HEK293 (cell line): ENCODE results near the gene ELL.

ENCODE experiments used
- CTCF ChIA-PET: fragments of 350-600 bp; formaldehyde crosslinking; extraction: SDS; loops from one replicate; lab custom pipeline; 2021; ENCODE audit warnings: antibody characterized with exemption; lab: Yijun Ruan, JAX
- POLR2A ChIA-PET: fragments of 300-600 bp; formaldehyde crosslinking; extraction: SDS; loops from one replicate; lab custom pipeline; 2020; ENCODE audit warnings: antibody characterized with exemption, inconsistent platforms; lab: Yijun Ruan, JAX
- H3K27ac ChIP-seq: fragments of 200-500 bp; sonication (Bioruptor generic); 2 replicates; pipeline ENCODE4 v1.5.1; 2014; ENCODE audit warnings: low read depth, low read length, control low read depth, inconsistent platforms; ENCODE audit errors: extremely low read depth
- H3K36me3 ChIP-seq, 2 experiments: fragments of 200-500 bp in 1 of 2; sonication (Bioruptor generic) in 1 of 2; 1 replicate in 1 of 2; 2 replicates in 1 of 2; pipeline ENCODE4 v1.5.1; 2014 to 2017; ENCODE audit warnings: inconsistent platforms in 2 of 2, low read length in 2 of 2; ENCODE audit not compliant: control insufficient read depth in 2 of 2, insufficient read depth in 1 of 2
- H3K4me1 ChIP-seq: fragments of 200-500 bp; sonication (Bioruptor generic); 2 replicates; pipeline ENCODE4 v1.5.1; 2014; ENCODE audit warnings: mild to moderate bottlenecking, low read length, inconsistent platforms; ENCODE audit not compliant: control insufficient read depth, insufficient read depth
- H3K4me3 ChIP-seq: 2 replicates; pipeline ENCODE4 v1.5.1; 2011; ENCODE audit warnings: low read depth, mild to moderate bottlenecking, control low read depth, low read length, moderate library complexity
- H3K9me3 ChIP-seq: fragments of 200-500 bp; sonication (Bioruptor generic); 2 replicates; pipeline ENCODE4 v1.5.1; 2014; ENCODE audit warnings: low read depth, low read length, inconsistent platforms; ENCODE audit not compliant: control insufficient read depth, insufficient read depth
- BCL11B ChIP-seq: fragments of 450-650 bp; formaldehyde crosslinking; IDR thresholded peaks from 2 replicates; pipeline ENCODE4 v1.5.1; 2016; ENCODE audit warnings: low read depth, missing biosample characterization, missing genetic modification characterization
- HOXA7 ChIP-seq: sonication (generic); formaldehyde crosslinking; IDR thresholded peaks from 2 replicates; pipeline ENCODE4 v1.8.1; 2022; ENCODE audit warnings: missing genetic modification reagents, borderline replicate concordance
- KLF1 ChIP-seq: fragments of 450-650 bp; formaldehyde crosslinking; IDR thresholded peaks from 2 replicates; pipeline ENCODE4 v1.5.1; 2016; ENCODE audit warnings: missing biosample characterization, missing genetic modification characterization
- ZNF10 ChIP-seq: fragments of 450-650 bp; formaldehyde crosslinking; IDR thresholded peaks from 2 replicates; pipeline ENCODE4 v1.5.1; 2017; ENCODE audit warnings: missing biosample characterization, missing genetic modification characterization
- ZNF121 ChIP-seq: fragments of 450-650 bp; formaldehyde crosslinking; IDR thresholded peaks from 2 replicates; pipeline ENCODE4 v1.5.1; 2016; ENCODE audit warnings: missing biosample characterization, missing genetic modification characterization
- ZNF138 ChIP-seq: fragments of 450-650 bp; formaldehyde crosslinking; IDR thresholded peaks from 2 replicates; pipeline ENCODE4 v1.5.1; 2016; ENCODE audit warnings: missing biosample characterization, missing genetic modification characterization, borderline replicate concordance
- ZNF148 ChIP-seq: fragments of 450-650 bp; formaldehyde crosslinking; IDR thresholded peaks from 2 replicates; pipeline ENCODE4 v1.5.0; 2017; ENCODE audit warnings: missing biosample characterization, missing genetic modification characterization, borderline replicate concordance
- ZNF280D ChIP-seq: fragments of 450-650 bp; formaldehyde crosslinking; IDR thresholded peaks from 2 replicates; pipeline ENCODE4 v1.5.1; 2016; ENCODE audit warnings: missing biosample characterization, missing genetic modification characterization
- ZNF37A ChIP-seq: fragments of 450-650 bp; IDR thresholded peaks from 2 replicates; pipeline ENCODE4 v1.5.1; 2018; ENCODE audit warnings: missing biosample characterization, missing genetic modification characterization
- ZNF555 ChIP-seq: fragments of 450-650 bp; formaldehyde crosslinking; conservative IDR thresholded peaks from 2 replicates; pipeline ENCODE4 v1.5.1; 2017; ENCODE audit warnings: missing biosample characterization, mild to moderate bottlenecking, missing genetic modification characterization, inconsistent platforms
- ZNF558 ChIP-seq: fragments of 450-650 bp; formaldehyde crosslinking; IDR thresholded peaks from 2 replicates; pipeline ENCODE4 v1.5.1; 2016; ENCODE audit warnings: missing biosample characterization, missing genetic modification characterization
- ZSCAN23 ChIP-seq: fragments of 450-650 bp; formaldehyde crosslinking; IDR thresholded peaks from 2 replicates; pipeline ENCODE4 v1.5.1; 2016; ENCODE audit warnings: missing biosample characterization, missing genetic modification characterization
- TF ChIP-seq, protein P1 (sequence below): fragments of 450-650 bp; formaldehyde crosslinking; IDR thresholded peaks from 2 replicates; pipeline ENCODE4 v1.5.1; 2016; ENCODE audit warnings: missing biosample characterization, missing genetic modification characterization

The ELL gene

GRCh38 chr19:18446145-18446810, 75.6 kb downstream of the ELL start (continued):
- TF ChIP-seq ZNF280D (tag by site-specific recombination): no peak
- TF ChIP-seq ZNF121 (tag by site-specific recombination): no peak
- no peak for TF ChIP-seq ZSCAN23 (tag by site-specific recombination)
- no peak for TF ChIP-seq ZNF148
- no peak for TF ChIP-seq HOXA7 (CRISPR knock-in tag)
- TF ChIP-seq ZNF138 (tag by site-specific recombination): no peak
- TF ChIP-seq ZNF558 (tag by site-specific recombination): no peak
- TF ChIP-seq ZNF555 (tag by site-specific recombination): no peak
- TF ChIP-seq BCL11B (tag by site-specific recombination): no peak
- TF ChIP-seq, all 188 proteins: peak for 0

DNA sequence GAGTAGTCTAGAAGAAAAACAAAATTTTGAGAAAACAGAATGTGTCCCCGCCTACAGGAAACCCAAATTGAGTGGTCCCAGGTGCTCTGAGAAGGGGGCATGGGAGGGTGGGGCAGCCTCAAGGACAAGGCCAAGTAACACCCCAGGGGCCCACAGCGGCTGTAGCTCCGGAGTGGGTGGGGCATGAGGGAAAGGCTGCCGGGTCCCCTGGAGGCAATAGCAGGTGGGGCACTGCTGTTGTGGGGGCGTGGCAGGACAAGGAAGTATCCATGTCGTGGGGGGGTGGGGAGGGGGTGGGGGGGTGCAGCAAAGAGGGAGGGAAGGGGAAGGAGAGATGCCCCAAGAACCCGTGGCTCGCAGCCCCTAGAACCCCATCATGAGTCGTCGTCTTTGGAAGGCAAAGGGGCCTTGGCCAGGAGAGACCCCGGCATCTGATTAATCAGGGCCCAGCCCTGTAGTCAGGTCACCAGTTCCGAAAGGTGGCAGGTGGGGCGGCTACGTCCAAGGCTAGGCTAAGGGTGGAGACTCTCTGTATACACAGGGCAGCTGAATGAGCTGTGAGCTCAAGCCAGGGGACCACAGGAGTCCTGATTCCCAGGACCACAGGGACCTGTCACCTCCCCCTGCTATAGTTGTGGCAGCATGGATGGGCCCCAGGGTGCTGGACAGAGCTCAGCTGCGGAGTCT, 76.5 kb downstream of the ELL start:
- Histone ChIP-seq H3K27ac (no peak overlapping the region), H3K4me3 (no peak overlapping the region), H3K9me3 (no peaks in the 10 kb centered on the region), H3K4me1 (no peaks in the 10 kb centered on the region), H3K36me3 (peaks cover 0 to 61% of the 10 kb centered on the region in 2 experiments; a peak in 2 of 3 replicates)
- CTCF ChIA-PET: interaction anchor here (0.5 to 7.5 kb wide), 4 partner anchors 11 to 43 kb away, joined by 3 to 85 read pairs (median 4); no protein-coding TSS in a partner anchor
- TF ChIP-seq, protein P1, sequence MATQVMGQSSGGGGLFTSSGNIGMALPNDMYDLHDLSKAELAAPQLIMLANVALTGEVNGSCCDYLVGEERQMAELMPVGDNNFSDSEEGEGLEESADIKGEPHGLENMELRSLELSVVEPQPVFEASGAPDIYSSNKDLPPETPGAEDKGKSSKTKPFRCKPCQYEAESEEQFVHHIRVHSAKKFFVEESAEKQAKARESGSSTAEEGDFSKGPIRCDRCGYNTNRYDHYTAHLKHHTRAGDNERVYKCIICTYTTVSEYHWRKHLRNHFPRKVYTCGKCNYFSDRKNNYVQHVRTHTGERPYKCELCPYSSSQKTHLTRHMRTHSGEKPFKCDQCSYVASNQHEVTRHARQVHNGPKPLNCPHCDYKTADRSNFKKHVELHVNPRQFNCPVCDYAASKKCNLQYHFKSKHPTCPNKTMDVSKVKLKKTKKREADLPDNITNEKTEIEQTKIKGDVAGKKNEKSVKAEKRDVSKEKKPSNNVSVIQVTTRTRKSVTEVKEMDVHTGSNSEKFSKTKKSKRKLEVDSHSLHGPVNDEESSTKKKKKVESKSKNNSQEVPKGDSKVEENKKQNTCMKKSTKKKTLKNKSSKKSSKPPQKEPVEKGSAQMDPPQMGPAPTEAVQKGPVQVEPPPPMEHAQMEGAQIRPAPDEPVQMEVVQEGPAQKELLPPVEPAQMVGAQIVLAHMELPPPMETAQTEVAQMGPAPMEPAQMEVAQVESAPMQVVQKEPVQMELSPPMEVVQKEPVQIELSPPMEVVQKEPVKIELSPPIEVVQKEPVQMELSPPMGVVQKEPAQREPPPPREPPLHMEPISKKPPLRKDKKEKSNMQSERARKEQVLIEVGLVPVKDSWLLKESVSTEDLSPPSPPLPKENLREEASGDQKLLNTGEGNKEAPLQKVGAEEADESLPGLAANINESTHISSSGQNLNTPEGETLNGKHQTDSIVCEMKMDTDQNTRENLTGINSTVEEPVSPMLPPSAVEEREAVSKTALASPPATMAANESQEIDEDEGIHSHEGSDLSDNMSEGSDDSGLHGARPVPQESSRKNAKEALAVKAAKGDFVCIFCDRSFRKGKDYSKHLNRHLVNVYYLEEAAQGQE (tag by site-specific recombination): peak; percentile 84
- TF ChIP-seq ZNF10 (tag by site-specific recombination): peak; percentile 88
- no peak for TF ChIP-seq ZNF37A (tag by site-specific recombination)
- peak; percentile 53; the same call in 1 of the 2 replicates for TF ChIP-seq KLF1 (tag by site-specific recombination)
- POLR2A ChIA-PET: interaction anchor here (0.5 to 0.6 kb wide), 2 partner anchors 131 to 164 kb away, joined by 5 read pairs; partner anchors contain the start of gene JUND
